HG03196 (cell line): ENCODE data around the gene GOLIM4.

Experiments
- ATAC-seq: cut with Tn5 transposase; IDR thresholded peaks from one replicate; pipeline ENCODE4 v1.9.1; 2021; ENCODE audit not compliant: unreplicated experiment

The GOLIM4 gene

GRCh38 chr3:168001244-168001643 is 94.5 kb downstream of the GOLIM4 start:
- no peak for ATAC-seq

- no peak for ATAC-seq
These were observed 97.5 kb downstream of the GOLIM4 start for GRCh38 chr3:167998253-167998652.

GRCh38 chr3:167996514-167996913 is 99.2 kb downstream of the GOLIM4 start:
- ATAC-seq = no peak

- ATAC-seq = no peak
These were observed 103.3 kb downstream of the GOLIM4 start for GRCh38 chr3:167992381-167992780.

GRCh38 chr3:167991213-167991612 is 104.5 kb downstream of the GOLIM4 start:
- no peak for ATAC-seq

- no peak for ATAC-seq
These were observed 105.7 kb downstream of the GOLIM4 start for GRCh38 chr3:167989999-167990398.

GRCh38 chr3:167989066-167989465 is 106.7 kb downstream of the GOLIM4 start:
- ATAC-seq = no peak

- no peak for ATAC-seq
These were observed 112.1 kb downstream of the GOLIM4 start for GRCh38 chr3:167983583-167983982.

GRCh38 chr3:167978486-167978885 is 117.2 kb downstream of the GOLIM4 start:
- ATAC-seq = no peak

- ATAC-seq = no peak
These were observed 117.7 kb downstream of the GOLIM4 start for GRCh38 chr3:167978071-167978470.

- ATAC-seq = no peak
These were observed 119.0 kb downstream of the GOLIM4 start for GRCh38 chr3:167976516-167977361.

- ATAC-seq = no peak
These were observed 121.8 kb downstream of the GOLIM4 start for GRCh38 chr3:167973901-167974300.

- no peak for ATAC-seq
These were observed 122.7 kb downstream of the GOLIM4 start for GRCh38 chr3:167973046-167973445.

GRCh38 chr3:167972502-167972901 is 123.2 kb downstream of the GOLIM4 start:
- ATAC-seq = no peak

- no peak for ATAC-seq
These were observed 126.2 kb downstream of the GOLIM4 start for GRCh38 chr3:167969548-167969947.

GRCh38 chr3:167967257-167968036 is 128.3 kb downstream of the GOLIM4 start:
- ATAC-seq = no peak
